OCI-LY7 (cell line): ENCODE results near the gene PC. TPM values are rescaled to one million over a fixed set of nuclear protein-coding genes. Genes with fewer than 3 reads are reported as not detected.

Experiments
- BruUV-seq: library from RNA; stranded (reverse); fragments of 400-500 nt; replicated peaks from 2 replicates; lab custom pipeline; 2021; lab: Mats Ljungman, UMichigan
- CTCF ChIA-PET: fragments of 300-600 bp; sonication (Branson Sonifier 250); formaldehyde crosslinking; loops from one replicate; lab custom pipeline; 2022; ENCODE audit warnings: antibody characterized with exemption; ENCODE audit not compliant: unreplicated experiment; lab: Charles Lee
- POLR2A ChIA-PET: fragments of 300-600 bp; sonication (Branson Sonifier 250); formaldehyde crosslinking; loops from one replicate; lab custom pipeline; 2022; ENCODE audit warnings: antibody characterized with exemption; lab: Charles Lee
- DNase-seq: peaks from one replicate; pipeline ENCODE4 v3.0.0-alpha.2; 2015; ENCODE audit warnings: low spot score
- H2AFZ ChIP-seq: fragments of 200-600 bp; sonication (generic), shearing (Covaris generic); 2 replicates; pipeline ENCODE4 v1.6.1; 2014; ENCODE audit warnings: mild to moderate bottlenecking, antibody characterized with exemption, low read length, moderate library complexity
- H3K27ac ChIP-seq: fragments of 200-600 bp; sonication (generic); 2 replicates; pipeline ENCODE4 v1.5.1; 2014; ENCODE audit warnings: mixed run types, low read depth, mild to moderate bottlenecking, moderate library complexity, low read length, inconsistent platforms; ENCODE audit not compliant: poor library complexity, severe bottlenecking
- H3K36me3 ChIP-seq: fragments of 200-600 bp; sonication (generic); 2 replicates; pipeline ENCODE4 v1.6.1; 2014; ENCODE audit warnings: mild to moderate bottlenecking, antibody characterized with exemption, low read length, moderate library complexity, mixed read lengths; ENCODE audit not compliant: insufficient read depth
- H3K4me1 ChIP-seq: fragments of 200-600 bp; sonication (generic); 2 replicates; pipeline ENCODE4 v1.5.1; 2014; ENCODE audit warnings: mild to moderate bottlenecking, low read length; ENCODE audit not compliant: insufficient read depth, poor library complexity, severe bottlenecking
- H3K4me2 ChIP-seq: fragments of 200-600 bp; sonication (generic); 2 replicates; pipeline ENCODE4 v1.6.1; 2014; ENCODE audit warnings: mild to moderate bottlenecking, low read length
- H3K4me3 ChIP-seq: fragments of 200-600 bp; sonication (generic); 2 replicates; pipeline ENCODE4 v1.5.1; 2014; ENCODE audit warnings: mild to moderate bottlenecking, low read depth, low read length; ENCODE audit not compliant: poor library complexity, severe bottlenecking
- H3K79me2 ChIP-seq: fragments of 200-600 bp; sonication (generic); 2 replicates; pipeline ENCODE4 v1.6.1; 2016; ENCODE audit warnings: low read depth, mild to moderate bottlenecking, low read length, moderate library complexity, mixed read lengths; ENCODE audit not compliant: insufficient read depth
- H3K9me2 ChIP-seq: fragments of 200-600 bp; sonication (generic); 2 replicates; pipeline ENCODE4 v1.6.1; 2016; ENCODE audit warnings: mild to moderate bottlenecking, low read length, mixed read lengths; ENCODE audit not compliant: insufficient read depth
- H3K9me3 ChIP-seq: fragments of 200-600 bp; sonication (generic); 2 replicates; pipeline ENCODE4 v1.6.1; 2014; ENCODE audit warnings: mild to moderate bottlenecking, mixed run types, low read length, mixed read lengths
- H4K20me1 ChIP-seq: fragments of 200-600 bp; sonication (generic); 2 replicates; pipeline ENCODE4 v1.6.1; 2014; ENCODE audit warnings: mild to moderate bottlenecking, antibody characterized with exemption, low read length, moderate library complexity, mixed read lengths; ENCODE audit not compliant: insufficient read depth
- EZH2phosphoT487 ChIP-seq: fragments of 200-600 bp; sonication (generic); IDR thresholded peaks from 2 replicates; pipeline ENCODE4 v1.6.1; 2018; ENCODE audit warnings: low read depth, borderline replicate concordance, mild to moderate bottlenecking, mixed run types, antibody characterized with exemption, low read length, moderate library complexity, mixed read lengths
- intact Hi-C: fragments of 100-400 bp; cut with micrococcal nuclease; formaldehyde crosslinking; loops from one replicate; pipeline ENCODE4 v1.10.0; 2022; ENCODE audit not compliant: unreplicated experiment
- total RNA-seq, 2 experiments: library from RNA; depleted of rRNA in 1 of 2; stranded (reverse); fragments of >200 nt in 1 of 2; shearing (Covaris generic) in 1 of 2; gene quantifications; 2 replicates each; pipeline ENCODE4 v1.2.3, GENCODE V29; 2014 to 2022
- TF ChIP-seq, protein P1 (sequence below): fragments of 200-600 bp; sonication (generic); conservative IDR thresholded peaks from 2 replicates; pipeline ENCODE4 v1.5.1; 2014; ENCODE audit warnings: mild to moderate bottlenecking, antibody characterized with exemption, low read length, moderate library complexity, mixed read lengths

PC gene
- total RNA-seq, 2 experiments from 2014 or later = 10.4 to 12.7 TPM

DNA sequence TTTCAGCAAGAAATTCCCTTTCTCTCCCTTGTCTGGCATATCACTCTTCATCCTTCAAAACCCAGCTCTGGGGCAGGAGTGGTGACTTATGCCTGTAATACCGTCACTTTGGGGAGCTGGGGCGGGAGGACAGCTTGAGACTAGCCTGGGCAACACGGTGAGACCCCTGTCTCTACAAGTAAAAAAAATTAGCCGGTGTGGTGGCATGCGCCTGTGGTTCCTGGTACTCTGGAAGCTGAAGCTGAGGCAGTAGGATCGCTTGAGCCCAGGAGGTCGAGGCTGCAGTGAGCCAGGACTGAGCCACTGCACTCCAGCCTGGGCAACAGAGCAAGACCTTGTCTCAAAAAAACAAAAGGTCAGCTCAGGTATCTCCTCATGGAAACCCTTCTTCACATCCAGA, 116.3 kb downstream of the PC start:
- Histone ChIP-seq H2AFZ (no peak overlapping the region), H3K79me2 (peaks cover 46% of the 10 kb centered on the region), H3K4me2 (peak overlapping the region; percentile 93), H3K9me2 (no peaks in the 10 kb centered on the region), H3K36me3 (peaks cover 64% of the 10 kb centered on the region; the same call in 1 of the 2 replicates), H4K20me1 (peaks cover 7% of the 10 kb centered on the region), H3K9me3 (no peaks in the 10 kb centered on the region), H3K27ac (peak overlapping the region; percentile 81), H3K4me3 (peak overlapping the region; percentile 92), H3K4me1 (peaks cover 39% of the 10 kb centered on the region)
- POLR2A ChIA-PET = interaction anchor here (0.8 to 1.2 kb wide), 3 partner anchors 14 to 362 kb away, joined by 3 to 5 read pairs (median 5); partner anchors contain the start of gene DPP3
- intact Hi-C loops = loop anchor here (2.0 to 5.0 kb wide), 2 partner anchors 41 to 360 kb away; partner anchors contain the start of gene DPP3
- BruUV-seq = no TSS peak
- TF ChIP-seq, protein P1, sequence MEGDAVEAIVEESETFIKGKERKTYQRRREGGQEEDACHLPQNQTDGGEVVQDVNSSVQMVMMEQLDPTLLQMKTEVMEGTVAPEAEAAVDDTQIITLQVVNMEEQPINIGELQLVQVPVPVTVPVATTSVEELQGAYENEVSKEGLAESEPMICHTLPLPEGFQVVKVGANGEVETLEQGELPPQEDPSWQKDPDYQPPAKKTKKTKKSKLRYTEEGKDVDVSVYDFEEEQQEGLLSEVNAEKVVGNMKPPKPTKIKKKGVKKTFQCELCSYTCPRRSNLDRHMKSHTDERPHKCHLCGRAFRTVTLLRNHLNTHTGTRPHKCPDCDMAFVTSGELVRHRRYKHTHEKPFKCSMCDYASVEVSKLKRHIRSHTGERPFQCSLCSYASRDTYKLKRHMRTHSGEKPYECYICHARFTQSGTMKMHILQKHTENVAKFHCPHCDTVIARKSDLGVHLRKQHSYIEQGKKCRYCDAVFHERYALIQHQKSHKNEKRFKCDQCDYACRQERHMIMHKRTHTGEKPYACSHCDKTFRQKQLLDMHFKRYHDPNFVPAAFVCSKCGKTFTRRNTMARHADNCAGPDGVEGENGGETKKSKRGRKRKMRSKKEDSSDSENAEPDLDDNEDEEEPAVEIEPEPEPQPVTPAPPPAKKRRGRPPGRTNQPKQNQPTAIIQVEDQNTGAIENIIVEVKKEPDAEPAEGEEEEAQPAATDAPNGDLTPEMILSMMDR = no peak
- TF ChIP-seq EZH2phosphoT487 = no peak
- no peak for DNase-seq
- CTCF ChIA-PET = no interaction called here

DNA sequence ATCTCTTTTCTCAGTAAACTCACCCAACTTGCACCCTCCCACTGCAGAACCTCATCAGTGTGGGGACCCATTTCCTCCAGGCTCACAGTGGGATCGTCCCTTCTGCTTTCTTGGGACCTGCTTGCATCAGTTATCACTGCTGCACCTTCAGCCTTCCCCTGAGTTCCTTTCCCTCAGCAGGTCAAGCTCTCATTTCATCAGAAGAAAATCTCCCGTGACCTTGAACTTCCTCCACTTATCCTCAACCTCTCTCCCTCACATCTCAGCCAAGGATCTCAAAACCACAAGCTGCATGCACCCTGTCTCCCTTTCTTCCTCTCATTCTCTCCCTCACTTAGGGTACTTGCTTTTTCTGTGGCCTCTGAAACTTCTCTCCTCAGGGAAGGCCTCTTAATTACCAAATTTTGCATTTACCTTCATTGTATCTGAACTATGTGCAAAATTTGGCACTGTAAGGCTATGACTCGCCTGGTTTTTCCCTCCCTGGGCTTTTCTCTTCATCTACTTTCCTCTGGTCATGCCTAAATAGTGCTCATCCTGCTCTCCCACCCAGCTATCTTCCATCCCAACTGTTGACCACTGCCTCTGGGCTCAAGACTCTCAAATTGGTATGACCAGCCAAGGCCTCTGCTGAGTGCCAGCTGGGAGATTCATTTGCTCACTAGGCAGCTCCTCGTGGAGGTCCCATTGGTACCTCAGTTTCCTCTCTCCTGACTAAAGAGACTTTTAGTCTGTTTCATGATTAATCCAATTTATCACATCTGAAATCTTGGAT, 117.7 kb downstream of the PC start:
- Histone ChIP-seq H3K4me2 (peak overlapping the region; percentile 93), H3K9me3 (no peaks in the 10 kb centered on the region), H3K4me3 (no peak overlapping the region), H2AFZ (no peak overlapping the region), H3K27ac (peak overlapping the region; percentile 7), H3K4me1 (peaks cover 48% of the 10 kb centered on the region), H3K9me2 (no peaks in the 10 kb centered on the region), H3K36me3 (peaks cover 56% of the 10 kb centered on the region; the same call in 1 of the 2 replicates), H4K20me1 (peaks cover 7% of the 10 kb centered on the region), H3K79me2 (peaks cover 46% of the 10 kb centered on the region)
- intact Hi-C loops = loop anchor here (5.0 kb wide), 1 partner anchor 358 kb away; the partner anchor contains the start of gene DPP3
- no TSS peak for BruUV-seq
- ChIA-PET POLR2A (interaction anchor here (0.7 kb wide), 2 partner anchors 10 to 328 kb away, joined by 4 to 8 read pairs; no protein-coding TSS in a partner anchor), CTCF (no interaction called here)
- TF ChIP-seq, protein P1 = no peak
- no peak for TF ChIP-seq EZH2phosphoT487
- no peak for DNase-seq
